Tibial nerve (tissue), 4 donors: ENCODE data around the gene H2AZ2.

Experiments used
- CTCF ChIP-seq, 5 experiments: fragments of 200-600 bp in 3 of 5; fragments of 450-650 bp in 2 of 5; sonication (generic) in 3 of 5; IDR thresholded peaks; one replicate each; pipeline ENCODE4 v1.5.1; 2016 to 2019; ENCODE audit warnings: antibody characterized with exemption in 5 of 5, mild to moderate bottlenecking in 3 of 5, moderate library complexity in 2 of 5
- EP300 ChIP-seq, 2 donors: sonication (generic); formaldehyde crosslinking; IDR thresholded peaks; one replicate each; pipeline ENCODE4 v1.6.1; 2017; ENCODE audit warnings: antibody characterized with exemption in 2 of 2, mild to moderate bottlenecking in 1 of 2

DNA sequence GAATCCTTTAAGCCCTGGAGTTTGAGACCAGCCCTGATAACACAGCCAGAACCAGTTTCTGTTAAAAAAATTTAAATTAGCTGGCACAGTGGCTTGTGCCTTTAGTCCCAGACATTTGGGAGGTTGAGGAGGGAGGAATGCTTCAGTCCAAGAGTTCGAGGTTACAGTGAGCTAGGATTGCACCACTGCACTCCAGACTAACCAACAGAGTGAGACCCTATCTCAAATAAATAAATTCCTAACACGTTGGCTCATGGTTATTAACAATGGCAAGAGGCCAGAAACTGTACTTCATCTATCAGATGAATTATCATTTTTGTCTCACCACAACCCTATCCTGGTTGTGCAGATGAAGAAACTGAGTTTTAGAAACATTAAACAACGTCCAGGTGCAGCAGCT is 53.6 kb downstream of the H2AZ2 start:
- TF ChIP-seq EP300 (IDR thresholded peaks at IDR 0.05) = no peak
- TF ChIP-seq CTCF (IDR thresholded peaks at IDR 0.05) = no peak
